GOT3 (cell line): ENCODE measurements around the gene SSUH2.
"Not testable (repeated sequence)": the region's sequence is repeated elsewhere in the genome, so short reads cannot be mapped to it uniquely, and the experiment has no call there.

Experiments
- DNase-seq: peaks from one replicate; lab custom pipeline; 2025; ENCODE audit warnings: mixed read lengths; lab: John Stamatoyannopoulos, UW

Gene SSUH2

DNA sequence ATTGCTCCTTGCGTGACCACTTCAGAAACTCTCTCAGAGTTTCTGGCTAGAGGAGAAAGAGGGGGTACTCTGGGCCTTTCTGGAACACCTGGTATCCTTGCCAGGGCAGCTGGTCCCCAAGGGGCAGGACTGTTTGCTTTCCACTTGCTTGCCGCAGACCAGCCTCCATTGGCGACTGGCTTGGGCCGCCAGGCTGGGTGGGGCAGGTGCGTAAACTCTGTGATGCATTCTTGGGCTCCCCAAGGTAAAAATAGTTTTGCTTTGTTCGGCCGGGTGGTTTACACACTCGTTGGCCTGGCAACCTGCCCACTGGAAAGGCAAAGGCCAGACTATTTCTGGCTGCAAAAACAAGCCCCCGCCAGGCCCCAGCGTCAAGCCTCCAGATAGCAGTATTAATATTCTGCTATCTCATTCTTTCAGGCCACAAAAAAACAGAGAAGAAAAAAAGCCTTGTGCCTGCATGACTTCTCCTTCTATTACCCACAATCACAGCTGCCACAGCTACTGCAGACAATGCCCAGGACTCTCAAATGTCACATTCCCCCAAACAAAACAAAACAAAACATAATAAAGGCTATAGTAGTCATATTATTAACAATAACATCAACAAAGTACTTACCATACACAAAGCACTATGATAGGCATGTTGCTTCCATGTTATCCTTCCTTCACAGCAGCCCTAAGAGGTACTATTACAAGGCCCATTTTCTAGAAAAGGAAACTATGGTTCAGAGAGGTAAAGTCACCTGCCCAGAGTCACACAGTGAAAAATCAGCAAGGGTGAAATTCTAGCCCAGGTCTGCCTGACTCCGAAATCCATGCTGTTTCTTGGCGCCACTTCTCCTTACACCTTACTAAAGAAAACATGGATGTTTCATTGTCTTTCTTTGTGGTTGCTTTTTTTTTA lies 14.0 kb upstream of the SSUH2 start:
- no peak for DNase-seq

DNA sequence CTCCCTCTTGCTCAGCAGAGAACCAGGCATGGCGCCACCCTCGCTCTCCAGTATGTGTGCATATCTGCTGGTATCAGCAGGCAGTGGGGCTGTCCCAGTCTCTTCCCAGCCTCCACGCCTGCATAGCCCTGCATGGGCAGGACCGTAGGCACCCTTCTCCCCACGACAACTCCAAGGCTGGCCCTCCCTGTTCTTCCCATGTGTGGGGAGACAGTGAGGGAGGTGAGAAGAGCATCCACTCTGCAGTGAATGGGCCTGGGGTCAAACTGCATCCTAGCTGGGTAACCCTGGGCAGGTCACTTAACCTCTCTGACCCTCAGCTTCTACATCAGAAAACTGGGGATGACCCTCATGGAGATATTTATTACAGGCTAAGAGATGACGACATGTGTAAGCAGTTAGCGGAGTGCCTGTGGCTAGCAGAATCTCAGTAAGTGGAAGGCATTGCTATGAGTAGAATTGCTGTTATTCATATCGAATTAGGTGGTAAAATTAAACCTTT lies 13.3 kb upstream of the SSUH2 start:
- DNase-seq: no peak

DNA sequence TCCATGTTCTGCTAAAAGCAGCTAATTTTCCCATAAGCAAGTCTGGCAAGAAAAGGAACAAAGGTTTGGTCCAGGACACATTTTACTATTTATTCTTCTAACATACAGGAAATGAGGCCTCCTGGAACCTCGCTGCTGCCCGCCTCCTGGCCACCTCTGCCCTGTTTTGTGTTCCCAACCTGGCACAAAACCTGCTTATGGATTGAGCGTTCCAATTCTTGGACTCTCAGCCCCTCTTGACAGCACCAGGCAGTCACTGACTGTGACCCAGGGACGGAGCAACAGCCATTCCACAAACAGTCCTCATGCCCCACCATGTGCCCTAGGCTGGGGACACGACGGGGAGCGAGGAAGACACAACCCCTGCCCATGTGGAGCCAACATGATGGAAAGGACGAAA lies 11.6 kb upstream of the SSUH2 start:
- DNase-seq: no peak

DNA sequence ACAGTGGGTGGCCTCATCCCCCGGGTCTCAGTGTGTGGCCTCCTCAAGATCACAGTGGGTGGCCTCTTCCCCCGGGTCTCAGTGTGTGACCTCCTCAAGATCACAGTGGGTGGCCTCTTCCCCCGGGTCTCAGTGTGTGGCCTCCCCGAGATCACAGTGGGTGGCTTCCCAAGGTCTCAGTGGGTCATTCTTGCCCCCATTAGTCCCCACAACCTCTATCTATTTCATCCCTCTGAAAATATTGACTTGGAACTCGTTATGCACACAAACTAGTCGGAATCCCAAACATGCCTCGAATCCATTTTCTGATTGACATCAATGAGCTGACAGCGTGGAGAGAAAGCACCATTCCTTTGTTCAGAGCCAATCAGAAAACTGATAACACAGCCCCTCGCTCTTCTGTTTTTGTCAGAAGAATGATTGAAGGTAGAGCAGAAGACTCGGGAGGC lies 10.8 kb upstream of the SSUH2 start:
- no peak for DNase-seq

DNA sequence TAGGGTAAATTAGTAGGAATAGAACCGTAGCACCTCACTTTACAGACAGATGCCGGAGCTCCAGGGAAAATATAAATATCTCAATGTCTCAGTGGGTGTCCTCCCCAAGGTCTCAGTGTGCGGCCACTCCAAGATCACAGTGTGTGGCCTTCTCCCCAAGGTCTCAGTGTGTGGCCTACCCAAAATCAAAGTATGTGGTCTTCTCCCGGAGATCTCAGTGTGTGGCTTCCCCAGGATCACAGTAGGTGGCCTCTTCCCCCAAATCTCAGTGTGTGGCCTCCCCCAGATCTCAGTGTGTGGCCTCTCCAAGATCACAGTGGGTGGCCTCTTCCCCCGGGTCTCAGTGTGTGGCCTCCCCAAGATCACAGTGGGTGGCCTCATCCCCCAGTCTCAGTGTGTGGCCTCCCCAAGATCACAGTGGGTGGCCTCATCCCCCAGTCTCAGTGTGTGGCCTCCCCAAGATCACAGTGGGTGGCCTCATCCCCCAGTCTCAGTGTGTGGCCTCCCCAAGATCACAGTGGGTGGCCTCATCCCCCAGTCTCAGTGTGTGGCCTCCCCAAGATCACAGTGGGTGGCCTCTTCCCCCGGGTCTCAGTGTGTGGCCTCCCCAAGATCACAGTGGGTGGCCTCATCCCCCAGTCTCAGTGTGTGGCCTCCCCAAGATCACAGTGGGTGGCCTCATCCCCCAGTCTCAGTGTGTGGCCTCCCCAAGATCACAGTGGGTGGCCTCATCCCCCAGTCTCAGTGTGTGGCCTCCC lies 10.2 kb upstream of the SSUH2 start:
- not testable (repeated sequence) for DNase-seq

DNA sequence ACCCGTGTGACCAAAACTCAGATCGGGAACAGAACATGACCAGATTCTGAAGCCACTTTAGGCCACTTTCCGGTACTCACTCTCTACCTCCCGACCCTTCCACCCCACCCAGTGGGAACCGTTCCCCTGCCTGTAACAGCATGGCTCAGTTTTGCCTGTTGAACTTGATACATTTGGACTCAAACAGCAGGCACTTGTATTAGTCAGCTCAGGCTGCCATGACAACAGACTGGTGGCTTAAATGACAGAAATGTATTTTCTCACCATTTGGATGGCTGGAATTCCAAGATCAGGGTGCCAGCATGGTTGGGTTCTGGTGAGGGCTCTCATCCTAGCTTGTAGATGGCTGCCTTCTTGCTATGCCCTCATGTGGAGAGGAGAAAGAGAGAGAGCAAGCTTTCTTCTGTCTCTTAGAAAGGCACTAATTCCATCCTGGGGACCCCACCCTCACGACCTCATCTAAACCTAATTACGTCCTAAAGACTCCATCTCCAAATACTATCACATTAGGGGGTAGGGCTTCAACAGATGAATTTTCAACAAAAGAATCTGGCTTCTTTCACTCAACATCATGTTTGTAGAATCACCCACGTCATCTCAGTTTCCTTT lies 9.3 kb upstream of the SSUH2 start:
- no peak for DNase-seq

DNA sequence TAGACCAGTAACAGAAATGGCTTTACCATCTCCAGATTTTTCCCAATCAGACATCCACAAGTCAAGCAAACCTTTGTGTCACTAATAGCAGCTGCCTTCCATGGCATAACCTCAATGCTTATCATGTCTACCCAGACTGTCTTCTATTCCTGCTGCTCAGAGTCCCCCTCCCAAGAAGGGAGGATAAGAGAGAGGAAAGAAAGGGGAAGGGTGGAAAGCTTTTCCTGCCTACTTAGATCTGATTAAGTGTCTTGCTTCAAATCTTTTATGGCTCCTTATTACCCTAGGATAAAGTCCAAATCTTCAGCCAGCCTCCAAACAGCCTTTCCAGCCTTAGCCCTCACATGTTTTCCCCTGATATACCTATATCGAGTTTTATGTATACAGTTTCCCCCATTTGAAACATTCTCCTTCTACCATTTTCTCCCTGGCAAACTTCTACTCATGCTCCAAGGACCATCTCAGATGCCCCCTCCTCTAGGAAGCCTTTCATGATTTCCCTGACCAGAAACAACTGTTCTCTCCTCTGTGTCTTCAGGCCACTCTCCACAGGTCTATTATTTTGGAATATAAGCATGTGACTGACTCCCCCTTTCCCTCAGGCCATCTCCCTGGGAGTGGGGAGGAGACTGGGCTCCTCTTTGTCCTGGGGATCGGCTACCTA lies 7.9 kb upstream of the SSUH2 start:
- DNase-seq: no peak

DNA sequence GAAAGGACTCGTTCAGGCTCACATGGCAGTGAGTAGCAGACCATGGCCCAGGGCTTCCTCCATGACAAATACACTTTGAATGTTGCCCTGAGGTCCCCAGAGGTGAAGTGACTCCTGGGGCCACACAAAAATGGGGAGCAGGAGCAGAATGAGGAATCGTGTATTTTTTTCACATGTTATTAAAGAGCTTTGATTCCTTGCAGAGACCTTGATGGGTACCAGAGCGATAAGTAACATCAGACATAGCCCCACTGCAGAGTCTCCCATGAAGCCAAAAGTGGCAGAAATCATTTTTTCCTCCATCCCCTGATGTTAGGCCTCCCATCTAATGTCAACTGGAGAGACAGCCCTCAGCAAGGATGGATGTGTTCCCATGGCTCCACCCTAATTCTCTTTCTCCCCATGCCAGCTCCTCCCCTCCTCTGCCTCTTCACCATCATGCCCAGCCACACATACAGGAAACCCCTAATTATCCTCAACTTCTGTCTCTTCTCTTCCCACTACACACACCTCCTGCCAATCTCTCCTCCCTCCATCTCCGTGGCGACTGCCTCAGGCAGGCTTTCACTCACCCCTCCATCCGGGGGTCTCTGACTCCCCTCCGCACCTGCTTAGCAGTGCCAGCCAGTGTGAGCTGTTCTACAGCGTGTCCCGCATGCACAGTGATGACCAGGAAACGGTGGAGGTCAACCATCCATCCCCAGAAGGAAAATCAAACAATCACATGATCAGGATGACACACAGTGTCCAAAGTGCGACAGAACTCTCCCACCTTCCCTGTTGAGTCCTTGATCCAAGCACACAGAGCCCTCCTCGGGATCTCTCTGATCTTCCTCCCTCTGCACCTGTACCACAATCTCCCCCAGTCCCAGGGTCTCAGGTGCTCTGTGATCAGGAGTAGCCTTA lies 7.1 kb upstream of the SSUH2 start:
- no peak for DNase-seq

DNA sequence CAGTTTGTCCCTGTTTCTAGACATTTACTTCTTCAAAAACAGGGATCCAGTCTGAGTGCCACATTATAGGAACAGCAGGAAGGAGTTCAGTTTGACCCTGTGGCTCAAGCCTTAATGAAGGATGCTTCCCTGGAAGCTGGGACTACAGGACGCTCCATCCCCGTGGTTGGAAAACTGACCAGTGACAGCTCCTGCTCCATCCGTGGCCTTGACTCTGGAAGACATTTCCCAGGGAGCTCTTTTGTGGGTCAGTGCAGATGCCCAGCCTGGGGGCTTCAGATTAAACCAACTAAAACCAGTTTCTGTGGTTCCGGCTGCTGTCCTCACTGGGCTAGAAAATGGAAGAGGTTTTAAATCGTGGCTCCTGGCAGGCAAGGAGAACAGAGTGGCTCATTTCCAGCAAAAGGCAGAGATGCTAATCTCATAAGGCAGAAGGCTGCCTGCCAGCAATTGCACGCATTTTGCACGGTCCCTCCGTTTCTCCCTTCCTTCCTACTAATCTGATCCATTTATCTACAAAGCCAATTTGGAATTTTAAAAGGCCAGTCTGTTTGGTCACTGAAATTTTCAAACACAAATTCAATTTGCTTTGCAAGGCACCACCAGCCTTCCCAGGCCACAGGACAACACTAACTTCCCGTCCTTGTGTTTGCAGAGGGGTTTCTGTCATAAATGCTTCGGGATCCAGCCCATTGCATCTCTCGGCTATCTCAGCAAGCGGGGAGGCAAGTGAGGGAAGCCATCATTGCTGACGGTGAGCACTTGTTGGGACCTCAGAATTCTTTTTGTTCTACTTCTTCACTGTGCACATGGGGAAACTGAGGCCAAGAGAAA lies 6.2 kb upstream of the SSUH2 start:
- no peak for DNase-seq

DNA sequence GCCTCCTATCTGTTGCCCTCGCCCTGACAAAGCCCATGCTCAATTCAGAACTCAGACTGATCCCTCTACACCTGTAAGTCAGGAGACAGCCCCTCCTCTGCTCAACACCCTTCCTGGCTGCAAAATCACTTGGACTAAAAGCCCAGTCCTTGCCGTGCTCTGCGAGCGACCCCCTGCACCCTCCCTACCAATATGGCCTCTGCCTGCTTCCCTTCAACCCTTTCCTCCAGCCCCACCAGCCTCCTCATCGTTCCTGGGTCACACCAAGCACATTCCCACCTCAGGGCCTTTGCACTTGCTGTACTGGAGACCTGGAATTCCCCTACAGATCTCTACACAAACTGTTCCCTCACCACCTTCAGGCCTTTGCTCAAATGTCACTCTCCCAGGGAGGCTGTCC lies 5.2 kb upstream of the SSUH2 start:
- no peak for DNase-seq

DNA sequence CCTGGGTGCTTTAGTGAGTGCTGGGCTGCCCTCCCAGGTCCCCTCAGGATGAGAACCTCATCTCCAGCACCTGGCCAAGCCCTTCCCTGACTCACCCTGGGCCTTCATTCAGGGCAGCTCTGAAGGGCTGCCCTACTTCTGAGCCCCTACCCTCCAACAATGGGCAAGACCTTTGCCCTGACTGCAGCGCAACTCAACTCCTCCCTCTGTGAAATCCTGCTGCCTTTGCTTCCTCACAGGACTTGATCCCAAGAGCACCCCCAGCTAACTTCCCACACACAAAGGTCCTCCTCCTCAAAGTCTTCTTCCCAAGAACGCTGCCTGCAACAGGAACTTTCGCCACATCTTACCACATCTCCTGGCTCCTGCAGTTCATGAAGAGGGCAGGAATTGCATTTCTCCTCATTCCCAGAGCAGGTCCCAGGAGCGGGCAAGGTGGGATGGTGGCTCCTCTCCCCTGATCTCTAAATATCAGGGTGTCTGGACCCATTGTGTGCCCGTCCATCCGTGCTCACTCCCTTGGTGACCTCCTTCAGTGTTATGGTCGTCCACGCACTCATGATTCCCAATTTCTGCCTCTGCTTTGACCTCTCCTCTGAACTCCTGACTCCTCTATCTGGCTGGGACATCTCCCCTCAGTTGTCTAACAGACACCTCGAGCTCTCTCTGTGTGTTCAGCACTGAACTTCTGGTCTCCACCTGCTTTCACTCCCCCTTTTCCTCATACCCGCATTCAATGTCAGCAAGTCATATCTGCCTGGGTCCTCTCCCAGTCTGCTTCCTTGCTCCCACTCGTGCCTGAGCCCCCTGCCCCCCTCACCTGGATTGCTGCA lies 4.5 kb upstream of the SSUH2 start:
- no peak for DNase-seq

DNA sequence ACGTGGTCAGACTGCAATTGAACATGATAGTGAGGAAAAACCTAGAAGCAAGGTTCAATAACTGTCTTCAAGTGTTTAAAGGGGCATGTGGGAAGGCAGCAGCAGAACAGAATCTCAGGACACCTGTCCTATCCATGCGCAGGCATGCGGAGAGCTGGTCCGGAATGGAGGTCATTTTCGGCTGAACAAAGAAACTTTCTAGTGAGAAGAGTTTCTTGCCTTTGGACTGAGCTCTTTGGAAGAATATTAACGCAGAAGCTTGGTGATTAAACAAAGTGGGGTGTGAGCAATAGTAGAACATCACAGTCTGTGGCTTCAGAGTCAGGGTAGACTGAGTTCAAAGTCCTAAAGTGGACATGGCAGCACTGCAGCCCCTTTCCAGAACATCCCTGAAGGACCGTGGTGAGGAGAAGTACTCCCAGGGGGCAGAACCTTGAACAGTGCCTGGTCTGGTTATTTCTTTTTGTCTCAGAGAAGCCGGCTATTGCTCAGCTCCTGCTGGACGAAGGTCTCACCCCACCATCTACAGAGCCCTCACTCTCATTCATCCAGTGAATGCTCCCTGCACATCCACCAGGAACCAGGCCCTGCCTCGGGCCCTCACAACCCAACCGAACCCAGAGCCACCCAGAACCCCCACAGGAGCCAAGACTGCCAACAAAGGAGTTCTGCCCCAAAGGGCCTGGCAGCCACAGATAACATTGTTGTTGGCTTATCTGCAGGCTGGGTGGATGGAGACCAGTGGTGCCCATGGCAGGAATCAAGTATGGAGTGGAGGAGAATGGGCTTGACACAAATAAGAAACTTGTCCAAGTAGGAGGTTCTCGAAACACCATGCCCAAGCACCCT lies 2.8 kb upstream of the SSUH2 start:
- DNase-seq: no peak

DNA sequence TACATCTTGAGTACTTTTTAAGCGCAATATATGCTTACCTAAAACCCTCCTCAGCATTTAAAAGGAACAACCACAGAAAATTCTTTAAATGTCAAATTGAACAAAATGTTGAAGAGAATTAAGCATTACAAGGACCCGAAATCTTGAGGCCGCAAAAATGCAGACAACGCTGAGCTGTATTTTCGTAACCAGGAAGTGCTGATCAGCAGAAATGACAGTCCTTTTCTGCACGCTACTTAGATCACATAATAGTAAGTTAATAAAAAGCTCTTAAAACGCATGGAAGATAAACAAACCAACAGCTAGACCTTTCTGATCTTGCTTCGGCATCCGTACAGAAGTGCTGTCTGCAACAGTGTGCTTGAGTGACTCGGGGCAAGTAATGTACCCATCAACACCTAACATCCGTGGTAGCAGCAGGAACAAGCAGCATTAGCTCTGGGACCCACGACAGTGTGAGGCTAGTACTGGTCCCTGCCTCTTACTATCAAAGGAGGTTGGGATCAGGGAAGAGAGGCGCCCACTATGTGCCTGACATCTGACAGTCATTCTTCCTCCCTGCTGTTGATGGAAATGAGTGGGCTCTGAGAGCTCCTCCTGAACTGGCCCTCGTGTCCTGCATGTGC lies 1.8 kb upstream of the SSUH2 start:
- no peak for DNase-seq

DNA sequence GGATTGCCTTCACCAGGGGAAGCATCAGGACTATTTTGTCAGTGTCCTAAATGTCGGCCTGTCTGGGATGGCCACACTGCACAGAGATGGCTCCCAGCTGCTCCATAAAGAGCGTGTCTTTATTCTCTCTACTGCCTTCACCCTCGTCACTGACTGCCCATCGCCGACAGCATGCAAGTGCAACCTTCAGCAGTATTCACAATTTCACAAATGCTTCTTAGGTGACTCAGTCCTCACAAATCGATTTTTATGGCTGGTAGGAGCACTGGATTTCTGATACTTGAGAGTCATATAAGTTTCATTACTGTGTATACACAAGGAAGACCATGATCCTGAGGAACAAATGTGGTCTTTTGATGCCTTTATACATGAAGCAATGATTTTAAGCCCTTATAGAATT lies 1.1 kb upstream of the SSUH2 start:
- DNase-seq: no peak

DNA sequence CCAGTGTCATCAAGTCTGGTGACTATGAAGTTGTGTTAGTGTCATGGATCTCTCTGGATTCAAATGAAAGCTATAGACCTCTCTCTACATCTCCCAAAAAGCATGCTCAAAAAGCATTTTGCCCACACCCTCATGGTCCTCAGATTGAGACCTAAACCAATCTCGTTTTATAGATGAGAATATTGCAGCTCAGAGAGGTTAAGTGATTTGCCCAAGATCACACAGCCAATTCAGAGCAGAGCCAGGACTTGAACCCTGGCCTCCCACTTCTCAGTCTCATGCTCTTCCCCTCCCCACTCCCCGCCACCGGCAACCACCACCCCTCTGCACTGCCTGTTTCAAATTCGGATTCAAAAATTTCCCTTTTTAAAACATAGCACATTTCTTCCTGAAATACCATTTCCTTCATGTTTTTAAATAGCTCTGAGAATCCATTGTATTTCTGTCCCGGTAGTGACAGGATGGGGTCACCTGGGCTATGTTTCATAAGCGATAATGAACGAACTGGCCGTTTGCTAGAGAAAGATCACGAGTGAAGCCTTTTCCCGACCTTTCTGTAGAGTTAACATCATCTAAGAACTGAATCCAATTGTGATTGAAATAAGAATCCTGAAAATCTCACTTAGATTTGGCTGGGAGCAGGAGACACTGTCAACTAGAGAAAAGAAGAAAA lies 769 bp downstream of the SSUH2 start:
- DNase-seq: no peak

DNA sequence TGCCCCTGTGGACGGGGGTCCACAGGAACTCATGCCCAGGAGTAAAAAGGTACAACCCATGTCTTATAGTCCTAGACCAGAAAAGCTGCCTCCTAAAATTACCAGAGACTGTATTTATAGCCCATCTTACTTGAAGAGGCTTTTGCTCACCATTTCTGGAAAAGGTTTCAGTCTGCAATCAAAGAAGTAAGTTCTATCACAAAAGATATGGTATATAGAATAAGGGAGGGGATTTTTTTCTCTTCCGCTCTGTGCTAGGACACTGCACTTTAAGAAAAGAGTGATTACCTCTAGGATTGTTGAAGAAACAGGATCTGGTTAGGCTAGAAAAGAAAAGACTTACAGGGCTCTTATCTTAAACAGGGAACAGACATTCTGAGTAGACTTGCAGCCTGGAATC lies 2.6 kb downstream of the SSUH2 start:
- no peak for DNase-seq

DNA sequence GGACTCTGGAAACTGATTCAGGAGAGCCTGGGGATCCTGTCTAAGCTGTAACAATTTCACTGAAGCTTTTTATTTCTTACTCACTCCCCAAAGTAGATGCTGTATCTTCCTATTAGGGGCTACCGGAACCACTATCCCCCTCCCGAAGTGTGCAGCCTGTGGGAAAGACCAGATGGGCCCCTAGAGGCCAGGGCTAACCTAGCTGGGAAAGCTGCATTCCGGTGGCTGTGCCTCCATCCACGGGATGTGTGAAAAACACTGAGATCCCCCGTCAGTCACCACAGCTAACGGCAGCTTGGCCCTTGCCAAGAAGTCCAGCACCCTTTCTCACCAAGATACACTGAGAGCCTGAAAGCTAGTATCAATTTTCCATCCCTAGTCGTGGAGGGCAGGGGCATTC lies 3.1 kb downstream of the SSUH2 start:
- DNase-seq: no peak
